ENCODE data around the gene SPAG16.

DNA sequence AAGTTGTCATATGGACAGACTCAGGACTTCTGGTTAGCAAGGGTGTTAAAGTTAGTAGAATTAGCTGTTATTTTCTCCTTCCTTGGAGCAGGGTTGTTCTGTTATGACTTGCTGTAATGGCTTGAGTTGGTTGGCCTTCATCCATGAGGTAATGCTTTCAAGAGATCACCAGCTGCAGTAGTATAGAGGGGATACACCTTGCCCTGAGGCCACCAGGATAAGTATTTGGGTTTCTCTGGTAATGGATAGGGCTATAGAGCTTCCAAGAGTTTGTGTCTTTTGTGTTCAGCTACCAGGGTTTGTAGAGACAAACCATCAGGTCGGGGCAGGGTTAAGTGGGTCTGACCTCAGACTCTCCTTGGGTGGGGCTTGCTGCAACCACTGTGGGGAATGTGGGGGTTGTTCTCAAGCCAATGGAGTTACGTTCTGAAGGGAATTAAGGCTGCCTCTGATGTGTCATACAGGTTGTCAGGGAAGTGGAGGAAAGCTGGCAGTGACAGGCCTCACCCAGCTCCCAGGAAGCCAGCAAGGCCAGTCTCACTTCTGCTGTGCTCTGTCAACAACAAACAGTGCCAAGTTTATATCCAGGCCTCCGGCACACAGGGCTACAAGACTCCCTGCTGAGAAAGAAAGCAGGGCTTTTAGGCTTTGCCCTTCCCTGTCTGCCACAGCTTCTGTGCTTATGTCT lies 356.6 kb downstream of the SPAG16 start:
- TF ChIP-seq, protein P1, sequence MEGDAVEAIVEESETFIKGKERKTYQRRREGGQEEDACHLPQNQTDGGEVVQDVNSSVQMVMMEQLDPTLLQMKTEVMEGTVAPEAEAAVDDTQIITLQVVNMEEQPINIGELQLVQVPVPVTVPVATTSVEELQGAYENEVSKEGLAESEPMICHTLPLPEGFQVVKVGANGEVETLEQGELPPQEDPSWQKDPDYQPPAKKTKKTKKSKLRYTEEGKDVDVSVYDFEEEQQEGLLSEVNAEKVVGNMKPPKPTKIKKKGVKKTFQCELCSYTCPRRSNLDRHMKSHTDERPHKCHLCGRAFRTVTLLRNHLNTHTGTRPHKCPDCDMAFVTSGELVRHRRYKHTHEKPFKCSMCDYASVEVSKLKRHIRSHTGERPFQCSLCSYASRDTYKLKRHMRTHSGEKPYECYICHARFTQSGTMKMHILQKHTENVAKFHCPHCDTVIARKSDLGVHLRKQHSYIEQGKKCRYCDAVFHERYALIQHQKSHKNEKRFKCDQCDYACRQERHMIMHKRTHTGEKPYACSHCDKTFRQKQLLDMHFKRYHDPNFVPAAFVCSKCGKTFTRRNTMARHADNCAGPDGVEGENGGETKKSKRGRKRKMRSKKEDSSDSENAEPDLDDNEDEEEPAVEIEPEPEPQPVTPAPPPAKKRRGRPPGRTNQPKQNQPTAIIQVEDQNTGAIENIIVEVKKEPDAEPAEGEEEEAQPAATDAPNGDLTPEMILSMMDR (IDR thresholded peaks at IDR 0.05), result no peak
- TF ChIP-seq POLR2A (IDR thresholded peaks at IDR 0.05) (no peak), POLR2AphosphoS5 (IDR thresholded peaks at IDR 0.05) (no peak)

Measured in breast epithelium (tissue), 3 donors.